Measurements from ENCODE around the gene RNU11.
"Not testable (repeated sequence)": the region's sequence is repeated elsewhere in the genome, so short reads cannot be mapped to it uniquely, and the experiment has no call there.

The RNU11 gene

GRCh38 chr1:28666806-28667205, 18.4 kb downstream of the RNU11 start:
- DNase-seq: no peak

GRCh38 chr1:28668191-28668955, 20.0 kb downstream of the RNU11 start, which contains the start of gene GMEB1:
TSS of gene GMEB1 (plus strand) at chr1:28668784. CDS start at chr1:28683613, 14,829 bp downstream.
- DNase-seq: peak; percentile 79

DNA sequence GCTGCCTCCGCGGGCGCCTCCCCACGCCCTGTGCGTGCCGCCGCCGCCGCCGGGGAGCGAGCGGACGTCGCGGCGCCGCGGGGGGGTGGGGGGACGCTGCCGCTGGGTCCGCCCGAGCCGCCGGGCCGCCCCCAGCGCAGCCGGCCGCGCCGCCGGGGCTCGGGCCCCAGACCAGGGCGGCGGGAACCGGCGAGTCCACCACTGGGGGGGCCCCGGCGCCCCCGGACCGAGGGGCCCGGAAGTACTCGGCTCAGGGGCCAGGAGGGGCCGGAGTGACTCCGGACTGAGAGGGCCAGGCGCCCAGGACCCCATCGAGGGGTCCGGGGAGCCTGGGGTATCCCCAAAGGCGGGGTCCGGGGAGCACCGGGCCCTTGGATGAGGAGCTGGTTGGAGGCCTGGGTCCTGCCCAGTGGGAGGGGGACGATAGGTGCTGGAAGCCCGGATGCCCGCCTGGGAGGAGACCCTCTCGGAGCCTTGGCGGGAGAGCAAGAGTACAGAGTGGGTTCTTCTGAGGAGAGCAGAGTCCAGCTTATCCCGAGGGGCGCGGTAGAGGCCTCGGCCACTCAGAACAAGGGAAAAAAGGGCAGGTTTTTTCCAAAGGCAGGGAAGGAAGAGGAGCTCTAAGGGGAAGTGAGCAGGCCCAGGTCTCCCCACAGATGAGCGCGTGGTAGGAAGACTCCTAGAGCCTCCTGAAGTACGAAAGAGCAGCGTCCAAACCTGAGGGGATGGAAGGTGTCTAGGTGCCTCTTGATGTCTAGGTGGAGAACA, 20.7 kb downstream of the RNU11 start:
- peak; percentile 68 for DNase-seq

- DNase-seq: no peak
Measured at GRCh38 chr1:28671254-28671780, 22.9 kb downstream of the RNU11 start.

DNA sequence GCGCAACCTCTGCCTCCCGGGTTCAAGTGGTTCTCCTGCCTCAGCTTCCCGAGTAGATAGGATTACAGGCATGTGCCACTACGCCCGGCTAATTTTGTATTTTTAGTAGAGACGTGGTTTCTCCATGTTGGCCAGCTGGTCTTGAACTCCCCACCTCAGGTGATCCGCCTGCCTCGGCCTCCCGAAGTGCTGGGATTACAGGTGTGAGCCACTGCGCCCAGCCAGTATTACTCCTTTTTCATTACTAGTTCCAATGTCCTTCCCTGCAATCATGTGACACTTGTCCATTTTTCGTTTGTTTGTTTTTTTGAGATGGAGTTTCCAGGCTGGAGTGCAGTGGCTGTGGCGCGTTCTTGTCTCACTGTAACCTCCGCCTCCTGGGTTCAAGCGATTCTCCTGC, 24.6 kb downstream of the RNU11 start:
- DNase-seq: not testable (repeated sequence)

GRCh38 chr1:28675924-28676257, 27.5 kb downstream of the RNU11 start:
- DNase-seq: no peak

- DNase-seq: no peak
Measured at GRCh38 chr1:28680151-28680550, 31.8 kb downstream of the RNU11 start.

GRCh38 chr1:28682840-28683239, 34.4 kb downstream of the RNU11 start:
- DNase-seq: no peak

- DNase-seq: no peak
Measured at GRCh38 chr1:28684937-28685336, 36.5 kb downstream of the RNU11 start.

GRCh38 chr1:28691627-28692026, 43.2 kb downstream of the RNU11 start:
- DNase-seq: not testable (repeated sequence)
